HL-60 (cell line): ENCODE measurements around the gene CENPN.

Experiments
- DNase-seq, 2 experiments: peaks; one replicate each; pipeline ENCODE4 v3.0.0-alpha.2; 2010 to 2020; ENCODE audit warnings: low read depth in 1 of 2, low spot score in 1 of 2
- H3K27ac ChIP-seq: fragments of 250-450 bp; sonication (Bioruptor Pico); replicated peaks from 2 replicates; pipeline ENCODE4 v1.5.1; 2020; ENCODE audit warnings: mild to moderate bottlenecking, moderate library complexity
- H3K27me3 ChIP-seq: fragments of 250-450 bp; sonication (Bioruptor Pico); 2 replicates; pipeline ENCODE4 v1.5.1; 2021; ENCODE audit warnings: mild to moderate bottlenecking, moderate library complexity; ENCODE audit not compliant: insufficient read depth, poor library complexity, severe bottlenecking
- H3K4me3 ChIP-seq: replicated peaks from 2 replicates; pipeline ENCODE4 v1.5.1; 2011; ENCODE audit warnings: mild to moderate bottlenecking, control low read depth, low read length; ENCODE audit not compliant: insufficient read depth
- CTCF ChIP-seq: IDR thresholded peaks from one replicate; pipeline ENCODE4 v1.5.1; 2011; ENCODE audit warnings: low read length, control low read depth, inconsistent platforms; ENCODE audit not compliant: insufficient read depth
- GABPA ChIP-seq: IDR thresholded peaks from 2 replicates; pipeline ENCODE4 v1.6.1; 2012; ENCODE audit warnings: low read depth
- POLR2AphosphoS5 ChIP-seq: IDR thresholded peaks from 2 replicates; pipeline ENCODE4 v1.6.1; 2012; ENCODE audit warnings: low read depth
- REST ChIP-seq: IDR thresholded peaks from 2 replicates; pipeline ENCODE4 v1.6.1; 2012; ENCODE audit warnings: low read depth; ENCODE audit not compliant: insufficient replicate concordance
- SPI1 ChIP-seq: IDR thresholded peaks from 2 replicates; pipeline ENCODE4 v1.6.1; 2012; ENCODE audit warnings: low read depth, mild to moderate bottlenecking, borderline replicate concordance

The CENPN gene

GRCh38 chr16:80969114-80969484 lies 37.9 kb upstream of the CENPN start:
- TF ChIP-seq REST (no peak), CTCF (no peak), GABPA (no peak), POLR2AphosphoS5 (no peak), SPI1 (no peak)
- Histone ChIP-seq H3K27me3 (no peaks in the 10 kb centered on the region), H3K4me3 (no peak overlapping the region), H3K27ac (no peak overlapping the region)
- DNase-seq = no peak

- H3K4me3 ChIP-seq = no peak overlapping the region
- no peak for DNase-seq
- no peak for TF ChIP-seq SPI1
- no peak for TF ChIP-seq CTCF
- no peak for TF ChIP-seq REST
- no peak for TF ChIP-seq GABPA
- no peak for TF ChIP-seq POLR2AphosphoS5
- no peaks in the 10 kb centered on the region for H3K27me3 ChIP-seq
- no peak overlapping the region for H3K27ac ChIP-seq
Measured at GRCh38 chr16:80971819-80972218, 35.2 kb upstream of the CENPN start.

- TF ChIP-seq SPI1 = no peak
- no peak for TF ChIP-seq REST
- no peak for TF ChIP-seq POLR2AphosphoS5
- TF ChIP-seq GABPA = no peak
- no peak for TF ChIP-seq CTCF
- Histone ChIP-seq H3K27me3 (no peaks in the 10 kb centered on the region), H3K27ac (no peak overlapping the region), H3K4me3 (no peak overlapping the region)
- DNase-seq = no peak
Measured at GRCh38 chr16:80972611-80973010, 34.4 kb upstream of the CENPN start.
